H9 (cell line): Measurements from ENCODE around the gene PRIMPOL. TPM values are rescaled to one million over a fixed set of nuclear protein-coding genes. Genes with fewer than 3 reads are reported as not detected.

Experiments
- DNase-seq: peaks from one replicate; pipeline ENCODE4 v3.0.0-alpha.2; 2017
- H2AFZ ChIP-seq: one replicate; pipeline ENCODE4 v1.6.1; 2013; ENCODE audit warnings: mild to moderate bottlenecking, low read length, control low read depth, moderate library complexity
- H2AK5ac ChIP-seq: 2 replicates; pipeline ENCODE4 v1.6.1; 2013; ENCODE audit warnings: low read length, control low read depth, mixed read lengths; ENCODE audit not compliant: insufficient read length
- H2BK120ac ChIP-seq: one replicate; pipeline ENCODE4 v1.6.1; 2013; ENCODE audit warnings: low read depth, mild to moderate bottlenecking, low read length, control low read depth, inconsistent platforms; ENCODE audit not compliant: poor library complexity, severe bottlenecking
- H2BK12ac ChIP-seq: 2 replicates; pipeline ENCODE4 v1.6.1; 2013; ENCODE audit warnings: low read length, control low read depth, mixed read lengths, low read depth; ENCODE audit not compliant: insufficient read length
- H2BK15ac ChIP-seq: 2 replicates; pipeline ENCODE4 v1.6.1; 2013; ENCODE audit warnings: low read depth, low read length, control low read depth
- H2BK20ac ChIP-seq: one replicate; pipeline ENCODE4 v1.6.1; 2013; ENCODE audit warnings: low read depth, mild to moderate bottlenecking, low read length, control low read depth, inconsistent platforms; ENCODE audit not compliant: poor library complexity, severe bottlenecking
- H2BK5ac ChIP-seq: 2 replicates; pipeline ENCODE4 v1.6.1; 2013; ENCODE audit warnings: low read length, control low read depth, mixed read lengths; ENCODE audit not compliant: insufficient read length
- H3K14ac ChIP-seq: 2 replicates; pipeline ENCODE4 v1.6.1; 2013; ENCODE audit warnings: low read length, control low read depth; ENCODE audit not compliant: insufficient read depth
- H3K18ac ChIP-seq: 2 replicates; pipeline ENCODE4 v1.6.1; 2013; ENCODE audit warnings: low read depth, mild to moderate bottlenecking, mixed read lengths, low read length, control low read depth; ENCODE audit not compliant: insufficient read length
- H3K23ac ChIP-seq: 2 replicates; pipeline ENCODE4 v1.6.1; 2013; ENCODE audit warnings: low read length, control low read depth, mixed read lengths, low read depth; ENCODE audit not compliant: insufficient read length
- H3K23me2 ChIP-seq: 2 replicates; pipeline ENCODE4 v1.6.1; 2013; ENCODE audit warnings: low read depth, mild to moderate bottlenecking, mixed read lengths, low read length, control low read depth; ENCODE audit not compliant: insufficient read length, poor library complexity, severe bottlenecking
- H3K27ac ChIP-seq: 2 replicates; pipeline ENCODE4 v1.5.1; 2013; ENCODE audit warnings: low read length, control low read depth, mixed read lengths, low read depth; ENCODE audit not compliant: insufficient read length
- H3K27me3 ChIP-seq: 2 replicates; pipeline ENCODE4 v1.6.1; 2013; ENCODE audit warnings: low read length, control low read depth, inconsistent platforms; ENCODE audit not compliant: insufficient read depth
- H3K4ac ChIP-seq: 2 replicates; pipeline ENCODE4 v1.6.1; 2013; ENCODE audit warnings: low read depth, mild to moderate bottlenecking, control low read depth, inconsistent platforms, low read length, moderate library complexity
- H3K4me1 ChIP-seq: 2 replicates; pipeline ENCODE4 v1.6.1; 2013; ENCODE audit warnings: low read length, control low read depth, inconsistent platforms; ENCODE audit not compliant: insufficient read depth
- H3K4me2 ChIP-seq: 2 replicates; pipeline ENCODE4 v1.6.1; 2013; ENCODE audit warnings: low read length, control low read depth, mixed read lengths; ENCODE audit not compliant: insufficient read length, insufficient read depth
- H3K56ac ChIP-seq: 2 replicates; pipeline ENCODE4 v1.6.1; 2013; ENCODE audit warnings: low read depth, mild to moderate bottlenecking, mixed read lengths, low read length, control low read depth; ENCODE audit not compliant: insufficient read length
- H3K79me1 ChIP-seq: 2 replicates; pipeline ENCODE4 v1.6.1; 2013; ENCODE audit warnings: low read depth, mild to moderate bottlenecking, moderate library complexity, low read length, control low read depth, inconsistent platforms; ENCODE audit not compliant: insufficient read depth, poor library complexity, severe bottlenecking
- H3K79me2 ChIP-seq: 2 replicates; pipeline ENCODE4 v1.6.1; 2013; ENCODE audit warnings: low read length, control low read depth, inconsistent platforms; ENCODE audit not compliant: insufficient read depth
- H3K9ac ChIP-seq: 2 replicates; pipeline ENCODE4 v1.6.1; 2013; ENCODE audit warnings: low read length, control low read depth, mixed read lengths; ENCODE audit not compliant: insufficient read length; ENCODE audit errors: extremely low read depth
- H3K9me3 ChIP-seq: one replicate; pipeline ENCODE4 v1.6.1; 2013; ENCODE audit warnings: low read depth, low read length, inconsistent platforms; ENCODE audit not compliant: control insufficient read depth
- H3T11ph ChIP-seq: one replicate; pipeline ENCODE4 v1.6.1; 2013; ENCODE audit warnings: mild to moderate bottlenecking, low read length, control low read depth, inconsistent platforms
- H4K20me1 ChIP-seq: one replicate; pipeline ENCODE4 v1.6.1; 2013; ENCODE audit not compliant: control insufficient read depth, insufficient read length, insufficient read depth
- H4K5ac ChIP-seq: 2 replicates; pipeline ENCODE4 v1.6.1; 2013; ENCODE audit warnings: low read depth, mild to moderate bottlenecking, mixed read lengths, low read length, control low read depth; ENCODE audit not compliant: insufficient read length
- H4K8ac ChIP-seq: replicated peaks from 2 replicates; pipeline ENCODE4 v1.6.1; 2013; ENCODE audit warnings: low read length, control low read depth, mixed read lengths, low read depth; ENCODE audit not compliant: insufficient read length
- H4K91ac ChIP-seq: 2 replicates; pipeline ENCODE4 v1.6.1; 2013; ENCODE audit warnings: low read depth, mild to moderate bottlenecking, moderate library complexity, mixed read lengths, low read length, control low read depth; ENCODE audit not compliant: insufficient read length
- H3K27ac Mint-ChIP-seq, 3 experiments: 2 replicates in 2 of 3; 3 replicates in 1 of 3; pipeline ENCODE4 v1.8.0; 2020 to 2021; ENCODE audit warnings: mixed read lengths in 3 of 3, mild to moderate bottlenecking in 1 of 3, moderate library complexity in 1 of 3
- H3K27me3 Mint-ChIP-seq: 2 replicates; pipeline ENCODE4 v1.8.0; 2021; ENCODE audit warnings: low read depth, mild to moderate bottlenecking, moderate library complexity, mixed read lengths
- H3K36me3 Mint-ChIP-seq, 3 experiments: 2 replicates in 2 of 3; 3 replicates in 1 of 3; pipeline ENCODE4 v1.8.0; 2020 to 2021; ENCODE audit warnings: low read depth in 3 of 3, mixed read lengths in 3 of 3; ENCODE audit not compliant: insufficient read depth in 1 of 3
- H3K4me1 Mint-ChIP-seq, 2 experiments: 2 replicates each; pipeline ENCODE4 v1.8.0; 2020; ENCODE audit warnings: mixed read lengths in 2 of 2
- H3K4me3 Mint-ChIP-seq, 2 experiments: 2 replicates in 1 of 2; 3 replicates in 1 of 2; pipeline ENCODE4 v1.8.0; 2020 to 2021; ENCODE audit warnings: mild to moderate bottlenecking in 2 of 2, mixed read lengths in 2 of 2, moderate library complexity in 1 of 2
- H3K9me3 Mint-ChIP-seq, 2 experiments: 2 replicates in 1 of 2; 3 replicates in 1 of 2; pipeline ENCODE4 v1.8.0; 2020; ENCODE audit warnings: mild to moderate bottlenecking in 2 of 2, mixed read lengths in 2 of 2, moderate library complexity in 1 of 2
- WGBS: extraction: QIAGEN DNeasy Blood & Tissue Kit; methylation state at CpG from one replicate; pipeline ENCODE4 v1.1.7; 2013; ENCODE audit warnings: missing lambda C conversion rate, low lambda C conversion rate, mixed read lengths; ENCODE audit not compliant: insufficient read length; ENCODE audit errors: extremely low coverage; 5-methylcytosine and 5-hydroxymethylcytosine counted together
- total RNA-seq: library from RNA; stranded (reverse); gene quantifications from 2 replicates; pipeline ENCODE4 v1.2.1, GENCODE V29; 2021
- TF ChIP-seq, protein P1 (sequence below): fragments of 200-600 bp; sonication (generic); conservative IDR thresholded peaks from 3 replicates; pipeline ENCODE4 v1.8.0; 2021; ENCODE audit warnings: antibody characterized with exemption, mild to moderate bottlenecking

Gene PRIMPOL
- total RNA-seq, 1 experiment from 2014 or later: 4.9 TPM

DNA sequence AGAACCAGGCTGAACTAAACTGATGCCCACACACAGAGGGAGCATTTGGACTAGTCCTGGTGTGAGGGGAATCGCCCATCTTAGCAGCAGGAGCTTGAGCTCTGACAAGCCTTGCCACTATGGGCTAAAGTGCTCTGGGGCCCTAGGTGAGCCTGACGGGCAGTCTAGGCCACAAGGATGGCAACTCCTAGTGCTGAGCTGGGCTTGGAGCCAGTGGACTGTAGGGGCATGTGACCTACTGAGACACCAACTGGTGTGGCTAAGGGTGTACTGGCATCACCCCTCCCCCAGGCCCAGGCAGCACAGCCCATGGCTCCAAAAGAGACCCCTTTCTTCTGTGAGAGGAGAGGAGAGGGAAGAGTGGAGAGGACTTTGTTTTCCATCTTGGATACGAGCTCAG lies 69.9 kb downstream of the PRIMPOL start:
- peaks cover 41 to 87% (median 84%) of the 10 kb centered on the region in 3 experiments for H3K36me3 Mint-ChIP-seq
- H2BK15ac ChIP-seq: no peak overlapping the region
- H3K23ac ChIP-seq: no peak overlapping the region
- no peak overlapping the region for H3K56ac ChIP-seq
- H3K27ac Mint-ChIP-seq: no peak overlapping the region
- no peak overlapping the region for H3K9ac ChIP-seq
- no peaks in the 10 kb centered on the region for H3K23me2 ChIP-seq
- no peak overlapping the region for H2AK5ac ChIP-seq
- no peaks in the 10 kb centered on the region for H4K20me1 ChIP-seq
- no peak overlapping the region for H2BK120ac ChIP-seq
- no CpG with 5 or more reads among the region's 3 CpGs for WGBS
- no peak overlapping the region for H2AFZ ChIP-seq
- H3K27ac ChIP-seq: no peak overlapping the region
- no peak overlapping the region for H3K4me2 ChIP-seq
- no peak overlapping the region for H3T11ph ChIP-seq
- TF ChIP-seq, protein P1, sequence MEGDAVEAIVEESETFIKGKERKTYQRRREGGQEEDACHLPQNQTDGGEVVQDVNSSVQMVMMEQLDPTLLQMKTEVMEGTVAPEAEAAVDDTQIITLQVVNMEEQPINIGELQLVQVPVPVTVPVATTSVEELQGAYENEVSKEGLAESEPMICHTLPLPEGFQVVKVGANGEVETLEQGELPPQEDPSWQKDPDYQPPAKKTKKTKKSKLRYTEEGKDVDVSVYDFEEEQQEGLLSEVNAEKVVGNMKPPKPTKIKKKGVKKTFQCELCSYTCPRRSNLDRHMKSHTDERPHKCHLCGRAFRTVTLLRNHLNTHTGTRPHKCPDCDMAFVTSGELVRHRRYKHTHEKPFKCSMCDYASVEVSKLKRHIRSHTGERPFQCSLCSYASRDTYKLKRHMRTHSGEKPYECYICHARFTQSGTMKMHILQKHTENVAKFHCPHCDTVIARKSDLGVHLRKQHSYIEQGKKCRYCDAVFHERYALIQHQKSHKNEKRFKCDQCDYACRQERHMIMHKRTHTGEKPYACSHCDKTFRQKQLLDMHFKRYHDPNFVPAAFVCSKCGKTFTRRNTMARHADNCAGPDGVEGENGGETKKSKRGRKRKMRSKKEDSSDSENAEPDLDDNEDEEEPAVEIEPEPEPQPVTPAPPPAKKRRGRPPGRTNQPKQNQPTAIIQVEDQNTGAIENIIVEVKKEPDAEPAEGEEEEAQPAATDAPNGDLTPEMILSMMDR: no peak
- H3K4me1 Mint-ChIP-seq: 0 out of 4 replicates have a peak, but pooled peaks cover 0 to 4% of the 10 kb centered on the region in 2 experiments
- no peak overlapping the region for H2BK20ac ChIP-seq
- no peak overlapping the region for H4K91ac ChIP-seq
- H3K14ac ChIP-seq: no peak overlapping the region
- H3K4me3 Mint-ChIP-seq: no peak overlapping the region
- no peaks in the 10 kb centered on the region for H3K4me1 ChIP-seq
- no peak overlapping the region for H2BK12ac ChIP-seq
- H3K27me3 Mint-ChIP-seq: no peaks in the 10 kb centered on the region
- no peak overlapping the region for H4K8ac ChIP-seq
- H4K5ac ChIP-seq: no peak overlapping the region
- H3K4ac ChIP-seq: no peak overlapping the region
- H3K9me3 ChIP-seq: no peaks in the 10 kb centered on the region
- H3K18ac ChIP-seq: no peak overlapping the region
- no peaks in the 10 kb centered on the region for H3K27me3 ChIP-seq
- no peak overlapping the region for H2BK5ac ChIP-seq
- H3K9me3 Mint-ChIP-seq: no peaks in the 10 kb centered on the region
- H3K79me1 ChIP-seq: no peaks in the 10 kb centered on the region
- peaks cover 3% of the 10 kb centered on the region for H3K79me2 ChIP-seq
- DNase-seq: no peak
